ENCODE data around the gene HDGFL3. TPM values are rescaled to one million over a fixed set of nuclear protein-coding genes. Genes with fewer than 3 reads are reported as not detected.

The HDGFL3 gene
- total RNA-seq, 2 experiments from 2014 or later = 5.0 to 7.4 TPM

GRCh38 chr15:83111149-83111548 is 96.5 kb downstream of the HDGFL3 start:
- Mint-ChIP-seq H3K36me3 (ENCODE audit: low read depth) (no peaks in the 10 kb centered on the region), H3K27ac (no peak overlapping the region), H3K9me3 (ENCODE audit: low read depth) (no peaks in the 10 kb centered on the region), H3K4me1 (peaks cover 8% of the 10 kb centered on the region), H3K27me3 (peaks cover 36% of the 10 kb centered on the region), H3K4me3 (no peak overlapping the region)
- intact Hi-C loops (cut with DNase I, micrococcal nuclease) = no loop called here
- ATAC-seq = no peak
- POLR2A ChIA-PET = no interaction called here
- CTCF ChIA-PET = interaction anchor here (0.6 kb wide), 1 partner anchor 32 kb away, joined by 3 read pairs; no protein-coding TSS in a partner anchor
- DNase-seq = no peak

- intact Hi-C loops (cut with DNase I, micrococcal nuclease) = no loop called here
- ATAC-seq (no peak), DNase-seq (no peak)
- H3K4me3 Mint-ChIP-seq = no peak overlapping the region
- peaks cover 39% of the 10 kb centered on the region for H3K27me3 Mint-ChIP-seq
- no peak overlapping the region for H3K27ac Mint-ChIP-seq
- no peaks in the 10 kb centered on the region for H3K36me3 Mint-ChIP-seq (ENCODE audit: low read depth)
- ChIA-PET POLR2A (no interaction called here), CTCF (no interaction called here)
- no peaks in the 10 kb centered on the region for H3K9me3 Mint-ChIP-seq (ENCODE audit: low read depth)
- peaks cover 8% of the 10 kb centered on the region for H3K4me1 Mint-ChIP-seq
These were observed 97.2 kb downstream of the HDGFL3 start for GRCh38 chr15:83110381-83110780.

GRCh38 chr15:83109532-83109931 is 98.1 kb downstream of the HDGFL3 start:
- DNase-seq (no peak), ATAC-seq (no peak)
- Mint-ChIP-seq H3K36me3 (ENCODE audit: low read depth) (no peaks in the 10 kb centered on the region), H3K27me3 (peaks cover 41% of the 10 kb centered on the region), H3K9me3 (ENCODE audit: low read depth) (no peaks in the 10 kb centered on the region), H3K27ac (no peak overlapping the region), H3K4me3 (no peak overlapping the region), H3K4me1 (peaks cover 8% of the 10 kb centered on the region)
- intact Hi-C loops (cut with DNase I, micrococcal nuclease) = loop anchor here in 1 of 2 experiments (2.0 to 5.0 kb wide), 2 partner anchors 98 to 99 kb away; partner anchors contain the start of genes C15orf40 and HDGFL3
- CTCF ChIA-PET = no interaction called here
- POLR2A ChIA-PET = no interaction called here

GRCh38 chr15:83108266-83109219 is 99.1 kb downstream of the HDGFL3 start:
- CTCF ChIA-PET = no interaction called here
- peaks cover 48% of the 10 kb centered on the region for H3K27me3 Mint-ChIP-seq
- no peaks in the 10 kb centered on the region for H3K9me3 Mint-ChIP-seq (ENCODE audit: low read depth)
- H3K36me3 Mint-ChIP-seq (ENCODE audit: low read depth) = no peaks in the 10 kb centered on the region
- POLR2A ChIA-PET = no interaction called here
- DNase-seq = peak; percentile 39
- peaks cover 8% of the 10 kb centered on the region for H3K4me1 Mint-ChIP-seq
- peak; percentile 64 for ATAC-seq
- intact Hi-C loops (cut with DNase I, micrococcal nuclease) = loop anchor here in 1 of 2 experiments (2.0 to 5.0 kb wide), 2 partner anchors 98 to 99 kb away; partner anchors contain the start of genes C15orf40 and HDGFL3
- peak overlapping the region; percentile 59 for H3K27ac Mint-ChIP-seq
- H3K4me3 Mint-ChIP-seq = peak overlapping the region; percentile 69

GRCh38 chr15:83107841-83108181 is 99.8 kb downstream of the HDGFL3 start:
- Mint-ChIP-seq H3K27me3 (peaks cover 48% of the 10 kb centered on the region), H3K4me1 (peaks cover 8% of the 10 kb centered on the region), H3K27ac (peak overlapping the region; percentile 59), H3K36me3 (ENCODE audit: low read depth) (no peaks in the 10 kb centered on the region), H3K4me3 (peak overlapping the region; percentile 69), H3K9me3 (ENCODE audit: low read depth) (no peaks in the 10 kb centered on the region)
- CTCF ChIA-PET = no interaction called here
- ATAC-seq (no peak), DNase-seq (no peak)
- POLR2A ChIA-PET = no interaction called here
- intact Hi-C loops (cut with DNase I, micrococcal nuclease) = loop anchor here in 1 of 2 experiments (2.0 to 5.0 kb wide), 2 partner anchors 97 to 99 kb away; partner anchors contain the start of genes C15orf40 and HDGFL3

- ChIA-PET POLR2A (no interaction called here), CTCF (no interaction called here)
- Mint-ChIP-seq H3K4me3 (peak within 1 kb of the TSS; percentile 69), H3K9me3 (ENCODE audit: low read depth) (no peaks in the 10 kb centered on the region), H3K4me1 (peaks cover 8% of the 10 kb centered on the region), H3K27ac (peak within 1 kb of the TSS; percentile 59), H3K27me3 (peaks cover 53% of the 10 kb centered on the region), H3K36me3 (ENCODE audit: low read depth) (no peaks in the 10 kb centered on the region)
- ATAC-seq (peak; percentile 30), DNase-seq (peak; percentile 38)
- intact Hi-C loops (cut with DNase I, micrococcal nuclease) = loop anchor here in 1 of 2 experiments (5.0 kb wide), 1 partner anchor 100 kb away; the partner anchor contains the start of gene HDGFL3
These were observed 100.4 kb downstream of the HDGFL3 start, which contains the start of gene TM6SF1 for GRCh38 chr15:83106994-83107840. Gene TM6SF1, plus strand, starts transcription at chr15:83107645. Its CDS starts 36 bp downstream, at chr15:83107681.

GRCh38 chr15:83105440-83105839 is 102.2 kb downstream of the HDGFL3 start:
- Mint-ChIP-seq H3K36me3 (ENCODE audit: low read depth) (no peaks in the 10 kb centered on the region), H3K27me3 (peaks cover 56% of the 10 kb centered on the region), H3K9me3 (ENCODE audit: low read depth) (no peaks in the 10 kb centered on the region), H3K27ac (no peak overlapping the region), H3K4me1 (peaks cover 8% of the 10 kb centered on the region), H3K4me3 (no peak overlapping the region)
- intact Hi-C loops (cut with DNase I, micrococcal nuclease) = loop anchor here in 1 of 2 experiments (5.0 kb wide), 1 partner anchor 102 kb away; the partner anchor contains the start of gene HDGFL3
- ChIA-PET POLR2A (no interaction called here), CTCF (no interaction called here)
- ATAC-seq (no peak), DNase-seq (no peak)

GRCh38 chr15:83104141-83104540 is 103.5 kb downstream of the HDGFL3 start:
- intact Hi-C loops (cut with DNase I, micrococcal nuclease) = no loop called here
- DNase-seq (no peak), ATAC-seq (no peak)
- H3K4me3 Mint-ChIP-seq = no peak overlapping the region
- POLR2A ChIA-PET = no interaction called here
- CTCF ChIA-PET = no interaction called here
- no peak overlapping the region for H3K27ac Mint-ChIP-seq
- peaks cover 52% of the 10 kb centered on the region for H3K27me3 Mint-ChIP-seq
- H3K4me1 Mint-ChIP-seq = peaks cover 8% of the 10 kb centered on the region
- H3K9me3 Mint-ChIP-seq (ENCODE audit: low read depth) = no peaks in the 10 kb centered on the region
- no peaks in the 10 kb centered on the region for H3K36me3 Mint-ChIP-seq (ENCODE audit: low read depth)

GRCh38 chr15:83102346-83102745 is 105.3 kb downstream of the HDGFL3 start:
- no peaks in the 10 kb centered on the region for H3K36me3 Mint-ChIP-seq (ENCODE audit: low read depth)
- H3K27me3 Mint-ChIP-seq = peaks cover 44% of the 10 kb centered on the region
- H3K4me3 Mint-ChIP-seq = no peak overlapping the region
- ChIA-PET POLR2A (no interaction called here), CTCF (no interaction called here)
- DNase-seq (no peak), ATAC-seq (no peak)
- peaks cover 2% of the 10 kb centered on the region for H3K4me1 Mint-ChIP-seq
- H3K27ac Mint-ChIP-seq = no peak overlapping the region
- H3K9me3 Mint-ChIP-seq (ENCODE audit: low read depth) = no peaks in the 10 kb centered on the region
- intact Hi-C loops (cut with DNase I, micrococcal nuclease) = no loop called here

- H3K27ac Mint-ChIP-seq = no peak overlapping the region
- DNase-seq (no peak), ATAC-seq (no peak)
- ChIA-PET CTCF (interaction anchor here (0.6 kb wide), 1 partner anchor 157 kb away, joined by 3 read pairs; no protein-coding TSS in a partner anchor), POLR2A (no interaction called here)
- intact Hi-C loops (cut with DNase I, micrococcal nuclease) = no loop called here
- peaks cover 34% of the 10 kb centered on the region for H3K27me3 Mint-ChIP-seq
- no peaks in the 10 kb centered on the region for H3K9me3 Mint-ChIP-seq (ENCODE audit: low read depth)
- H3K4me1 Mint-ChIP-seq = no peaks in the 10 kb centered on the region
- no peaks in the 10 kb centered on the region for H3K36me3 Mint-ChIP-seq (ENCODE audit: low read depth)
- H3K4me3 Mint-ChIP-seq = no peak overlapping the region
These were observed 107.5 kb downstream of the HDGFL3 start for GRCh38 chr15:83100097-83100646.

GRCh38 chr15:83099290-83099689 is 108.3 kb downstream of the HDGFL3 start:
- ChIA-PET CTCF (no interaction called here), POLR2A (no interaction called here)
- no peaks in the 10 kb centered on the region for H3K9me3 Mint-ChIP-seq (ENCODE audit: low read depth)
- H3K27me3 Mint-ChIP-seq = peaks cover 33% of the 10 kb centered on the region
- intact Hi-C loops (cut with DNase I, micrococcal nuclease) = no loop called here
- H3K27ac Mint-ChIP-seq = no peak overlapping the region
- DNase-seq (no peak), ATAC-seq (no peak)
- H3K4me3 Mint-ChIP-seq = no peak overlapping the region
- H3K36me3 Mint-ChIP-seq (ENCODE audit: low read depth) = no peaks in the 10 kb centered on the region
- H3K4me1 Mint-ChIP-seq = no peaks in the 10 kb centered on the region
